PC-9 (cell line): ENCODE results near the gene USP24. TPM values are rescaled to one million over a fixed set of nuclear protein-coding genes. Genes with fewer than 3 reads are reported as not detected.

Source experiments
- BruUV-seq: library from RNA; stranded (reverse); fragments of 400-500 nt; replicated peaks from 2 replicates; lab custom pipeline; 2021; lab: Mats Ljungman, UMichigan
- CTCF ChIA-PET: fragments of 300-600 bp; sonication (Branson Sonifier 250); formaldehyde crosslinking; loops from one replicate; lab custom pipeline; 2022; ENCODE audit warnings: antibody characterized with exemption; lab: Charles Lee
- POLR2A ChIA-PET: fragments of 300-600 bp; sonication (Branson Sonifier 250); formaldehyde crosslinking; loops from one replicate; lab custom pipeline; 2022; ENCODE audit warnings: antibody characterized with exemption; ENCODE audit not compliant: unreplicated experiment; lab: Charles Lee
- DNase-seq, 2 experiments: peaks; one replicate each; pipeline versions ENCODE4 v3.0.0 to v3.0.0-alpha.2; 2015 to 2022; ENCODE audit warnings: mixed read lengths in 1 of 2
- H2AFZ ChIP-seq: fragments of 200-600 bp; sonication (generic); 2 replicates; pipeline ENCODE4 v1.8.1; 2017; ENCODE audit warnings: antibody characterized with exemption
- H3F3A ChIP-seq: fragments of 200-600 bp; sonication (generic); 2 replicates; pipeline ENCODE4 v1.8.1; 2017; ENCODE audit warnings: antibody characterized with exemption, mild to moderate bottlenecking, low read depth; ENCODE audit not compliant: insufficient read depth
- H3K27ac ChIP-seq: fragments of 200-600 bp; sonication (generic); 2 replicates; pipeline ENCODE4 v1.6.1; 2016; ENCODE audit warnings: mixed run types
- H3K27me3 ChIP-seq: fragments of 200-600 bp; sonication (generic); 2 replicates; pipeline ENCODE4 v1.6.1; 2016; ENCODE audit warnings: low read depth, mixed run types; ENCODE audit not compliant: insufficient read depth
- H3K36me3 ChIP-seq: fragments of 200-600 bp; sonication (generic); 2 replicates; pipeline ENCODE4 v1.6.1; 2016; ENCODE audit warnings: low read depth, mixed run types
- H3K4me1 ChIP-seq: fragments of 200-600 bp; sonication (generic); replicated peaks from 2 replicates; pipeline ENCODE4 v1.6.1; 2016; ENCODE audit warnings: mixed run types; ENCODE audit not compliant: insufficient read depth
- H3K4me2 ChIP-seq: fragments of 200-600 bp; sonication (generic); 2 replicates; pipeline ENCODE4 v1.6.1; 2017; ENCODE audit warnings: mixed run types
- H3K4me3 ChIP-seq: fragments of 200-600 bp; sonication (generic); 2 replicates; pipeline ENCODE4 v1.6.1; 2016; ENCODE audit warnings: mixed run types
- H3K79me2 ChIP-seq: fragments of 200-600 bp; sonication (generic); 2 replicates; pipeline ENCODE4 v1.6.1; 2017; ENCODE audit warnings: low read depth, mixed run types
- H3K9me2 ChIP-seq: fragments of 200-600 bp; sonication (generic); 2 replicates; pipeline ENCODE4 v1.8.1; 2017; ENCODE audit warnings: mild to moderate bottlenecking; ENCODE audit not compliant: insufficient read depth
- H3K9me3 ChIP-seq: fragments of 200-600 bp; sonication (generic); 2 replicates; pipeline ENCODE4 v1.8.1; 2016; ENCODE audit warnings: low read depth; ENCODE audit not compliant: insufficient read depth
- H4K20me1 ChIP-seq: fragments of 200-600 bp; sonication (generic); 2 replicates; pipeline ENCODE4 v1.8.1; 2017; ENCODE audit not compliant: insufficient read depth
- CTCF ChIP-seq: fragments of 200-600 bp; sonication (generic); conservative IDR thresholded peaks from 2 replicates; pipeline ENCODE4 v1.6.1; 2017; ENCODE audit warnings: mixed run types, antibody characterized with exemption, mild to moderate bottlenecking, moderate library complexity
- EZH2 ChIP-seq: fragments of 200-600 bp; sonication (generic); IDR thresholded peaks from 2 replicates; pipeline ENCODE4 v1.8.0; 2017; ENCODE audit warnings: antibody characterized with exemption, low read depth
- intact Hi-C: fragments of 100-400 bp; cut with micrococcal nuclease; formaldehyde crosslinking; loops from one replicate; pipeline ENCODE4 v1.10.0; 2022; ENCODE audit not compliant: unreplicated experiment
- total RNA-seq: library from RNA; stranded (reverse); gene quantifications from 2 replicates; pipeline ENCODE4 v1.2.3, GENCODE V29; 2021

Gene USP24
- total RNA-seq, 1 experiment from 2014 or later = 61.0 TPM

- H3K36me3 ChIP-seq = peaks cover 48% of the 10 kb centered on the region
These were observed 76.3 kb downstream of the USP24 start for GRCh38 chr1:55138823-55139222.

DNA sequence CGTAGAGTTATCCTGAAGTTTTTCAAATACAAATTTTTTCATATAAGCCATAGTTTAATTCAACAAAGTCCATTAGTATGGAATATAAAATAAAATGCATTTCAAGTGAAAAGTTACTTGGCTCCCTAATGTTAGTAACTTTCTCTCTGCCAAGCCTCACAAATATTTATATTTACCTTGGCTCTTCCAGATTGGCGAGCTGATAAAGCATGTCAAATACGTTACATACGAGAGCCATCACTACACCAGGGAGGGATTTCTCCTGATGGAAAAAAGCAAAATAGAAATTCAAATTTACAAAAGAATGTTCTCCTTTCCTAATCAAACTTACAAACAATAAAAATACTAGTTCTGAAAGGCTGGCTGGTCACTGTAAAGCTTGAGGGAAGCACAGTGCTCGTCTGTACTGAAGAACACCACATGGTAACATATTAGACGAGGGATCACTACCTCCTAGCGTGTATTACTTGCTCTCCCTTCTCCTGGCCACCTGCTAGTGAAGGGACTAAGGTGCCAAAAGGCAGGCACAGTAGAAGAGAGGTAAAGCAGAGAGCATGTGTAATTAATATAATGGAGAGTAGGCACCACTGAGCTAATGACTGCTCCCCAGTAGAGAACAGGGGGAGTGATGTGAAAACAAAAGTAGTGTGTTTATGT, 80.9 kb downstream of the USP24 start:
- Histone ChIP-seq H2AFZ (no peak overlapping the region), H3K36me3 (peaks cover 66% of the 10 kb centered on the region)

More at GRCh38 chr1:55138823-55139222, 76.3 kb downstream of the USP24 start:
- CTCF ChIA-PET = no interaction called here
- no peak overlapping the region for H3K4me3 ChIP-seq
- no peaks in the 10 kb centered on the region for H3K9me3 ChIP-seq
- H3K27ac ChIP-seq = no peak overlapping the region
- no peaks in the 10 kb centered on the region for H3K27me3 ChIP-seq
- H4K20me1 ChIP-seq = no peaks in the 10 kb centered on the region
- intact Hi-C loops = no loop called here
- H3K79me2 ChIP-seq = no peaks in the 10 kb centered on the region
- no peak overlapping the region for H3K4me2 ChIP-seq
- peaks cover 31% of the 10 kb centered on the region for H3F3A ChIP-seq
- H3K9me2 ChIP-seq = no peaks in the 10 kb centered on the region
- H2AFZ ChIP-seq = no peak overlapping the region
- TF ChIP-seq EZH2 (no peak), CTCF (no peak)
- no peak for DNase-seq
- BruUV-seq = no TSS peak
- POLR2A ChIA-PET = no interaction called here
- H3K4me1 ChIP-seq = no peaks in the 10 kb centered on the region

DNA sequence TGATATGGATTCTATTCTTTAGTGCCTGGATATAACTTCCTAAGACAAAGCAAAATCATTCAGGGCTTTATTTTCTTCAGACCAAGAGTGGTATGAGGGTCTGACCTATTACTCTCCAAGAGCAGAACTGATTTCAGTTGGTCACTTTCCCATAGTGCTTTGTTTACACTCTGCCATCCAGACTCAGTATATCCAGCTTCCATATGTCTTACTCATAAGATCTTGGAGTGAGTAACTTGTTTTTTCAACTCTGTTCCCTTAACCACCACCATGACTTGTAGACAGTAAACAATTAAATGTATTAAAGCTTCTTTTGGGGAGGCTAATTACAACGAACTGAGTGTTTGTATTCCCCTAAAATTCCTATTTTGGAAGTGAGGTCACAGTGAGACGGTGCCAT, 83.4 kb downstream of the USP24 start:
- no peak for TF ChIP-seq EZH2
- TF ChIP-seq CTCF = no peak
- Histone ChIP-seq H4K20me1 (no peaks in the 10 kb centered on the region), H3K4me3 (no peak overlapping the region), H2AFZ (no peak overlapping the region), H3K9me3 (no peaks in the 10 kb centered on the region), H3K27ac (no peak overlapping the region), H3K4me2 (no peak overlapping the region), H3K9me2 (no peaks in the 10 kb centered on the region), H3F3A (peaks cover 11% of the 10 kb centered on the region; the same call in 1 of the 2 replicates), H3K79me2 (no peaks in the 10 kb centered on the region), H3K36me3 (peaks cover 68% of the 10 kb centered on the region), H3K27me3 (no peaks in the 10 kb centered on the region), H3K4me1 (no peaks in the 10 kb centered on the region)
- DNase-seq = no peak
- intact Hi-C loops = no loop called here
- CTCF ChIA-PET = no interaction called here
- POLR2A ChIA-PET = no interaction called here
- no TSS peak for BruUV-seq

More for the DNA sequence above, 80.9 kb downstream of the USP24 start:
- BruUV-seq = no TSS peak
- Histone ChIP-seq H3K4me1 (no peaks in the 10 kb centered on the region), H3F3A (peaks cover 9% of the 10 kb centered on the region; the same call in 1 of the 2 replicates), H3K4me3 (no peak overlapping the region), H3K9me2 (no peaks in the 10 kb centered on the region), H3K27me3 (no peaks in the 10 kb centered on the region), H3K27ac (no peak overlapping the region), H4K20me1 (no peaks in the 10 kb centered on the region), H3K9me3 (no peaks in the 10 kb centered on the region), H3K4me2 (no peak overlapping the region), H3K79me2 (no peaks in the 10 kb centered on the region)
- ChIA-PET CTCF (no interaction called here), POLR2A (no interaction called here)
- TF ChIP-seq CTCF (no peak), EZH2 (no peak)
- DNase-seq = no peak
- intact Hi-C loops = no loop called here
